C4-2B (cell line): ENCODE data around the gene ATP6V1G3.

Experiments used
- ZFX ChIP-seq: fragments of 450-650 bp; IDR thresholded peaks from 2 replicates; pipeline ENCODE4 v1.6.1; 2017
- TF ChIP-seq, protein P1 (sequence below): fragments of 450-650 bp; conservative IDR thresholded peaks from 2 replicates; pipeline ENCODE4 v1.5.1; 2017; ENCODE audit warnings: mild to moderate bottlenecking

DNA sequence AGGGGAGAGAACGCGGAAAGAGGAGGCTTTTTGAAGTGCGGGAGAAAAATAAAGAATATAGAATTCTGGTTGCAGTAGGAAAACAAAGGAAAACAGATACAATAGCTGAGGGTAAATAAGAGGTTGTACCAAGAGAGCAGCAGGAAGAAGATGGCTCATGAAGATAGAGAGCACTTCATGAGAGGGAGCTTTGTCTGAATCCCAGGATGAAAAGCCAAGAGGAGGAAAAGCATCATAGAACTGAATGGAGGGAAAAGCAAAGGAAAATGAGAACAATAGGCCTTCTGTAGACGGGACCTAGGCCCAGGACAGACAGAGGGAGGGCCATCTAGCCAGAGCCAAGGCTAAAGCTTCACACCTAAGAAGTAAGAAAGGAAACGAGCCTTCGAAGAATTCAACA lies 49.5 kb downstream of the ATP6V1G3 start:
- TF ChIP-seq, protein P1, sequence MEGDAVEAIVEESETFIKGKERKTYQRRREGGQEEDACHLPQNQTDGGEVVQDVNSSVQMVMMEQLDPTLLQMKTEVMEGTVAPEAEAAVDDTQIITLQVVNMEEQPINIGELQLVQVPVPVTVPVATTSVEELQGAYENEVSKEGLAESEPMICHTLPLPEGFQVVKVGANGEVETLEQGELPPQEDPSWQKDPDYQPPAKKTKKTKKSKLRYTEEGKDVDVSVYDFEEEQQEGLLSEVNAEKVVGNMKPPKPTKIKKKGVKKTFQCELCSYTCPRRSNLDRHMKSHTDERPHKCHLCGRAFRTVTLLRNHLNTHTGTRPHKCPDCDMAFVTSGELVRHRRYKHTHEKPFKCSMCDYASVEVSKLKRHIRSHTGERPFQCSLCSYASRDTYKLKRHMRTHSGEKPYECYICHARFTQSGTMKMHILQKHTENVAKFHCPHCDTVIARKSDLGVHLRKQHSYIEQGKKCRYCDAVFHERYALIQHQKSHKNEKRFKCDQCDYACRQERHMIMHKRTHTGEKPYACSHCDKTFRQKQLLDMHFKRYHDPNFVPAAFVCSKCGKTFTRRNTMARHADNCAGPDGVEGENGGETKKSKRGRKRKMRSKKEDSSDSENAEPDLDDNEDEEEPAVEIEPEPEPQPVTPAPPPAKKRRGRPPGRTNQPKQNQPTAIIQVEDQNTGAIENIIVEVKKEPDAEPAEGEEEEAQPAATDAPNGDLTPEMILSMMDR = no peak
- TF ChIP-seq ZFX = no peak
